Measurements from ENCODE around the gene MMP15.

DNA sequence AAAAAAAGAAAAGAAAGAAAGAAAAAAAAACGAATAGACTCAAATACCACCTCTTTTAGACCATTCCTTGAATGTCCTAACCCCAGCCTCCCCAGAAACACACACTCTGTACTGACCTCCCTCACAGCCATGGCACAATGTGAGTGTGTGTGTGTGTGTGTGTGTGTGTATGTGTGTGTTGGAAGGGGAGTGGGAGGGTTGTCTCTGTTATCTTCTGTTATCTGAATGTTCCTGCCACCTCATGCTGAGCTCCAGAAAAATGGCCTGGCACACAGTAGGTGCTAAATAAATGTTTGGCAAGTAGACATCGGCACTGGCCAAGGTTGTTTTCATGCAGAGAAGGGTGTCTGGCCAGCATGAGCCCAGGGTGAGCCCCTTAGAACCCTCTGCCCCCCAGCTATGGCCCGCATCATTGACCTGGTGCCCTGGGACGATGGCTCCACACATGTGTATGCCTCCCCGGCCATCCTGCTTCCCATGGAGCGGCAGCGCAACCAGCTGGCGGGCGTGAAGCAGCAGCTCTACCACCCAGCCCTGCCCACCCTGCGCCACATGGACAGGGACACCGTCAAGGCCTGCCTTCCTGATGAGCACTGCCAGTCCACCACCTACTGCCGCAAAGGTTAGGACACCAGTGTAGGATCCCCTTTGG, 48.0 kb upstream of the MMP15 start:
- TF ChIP-seq, protein P1, sequence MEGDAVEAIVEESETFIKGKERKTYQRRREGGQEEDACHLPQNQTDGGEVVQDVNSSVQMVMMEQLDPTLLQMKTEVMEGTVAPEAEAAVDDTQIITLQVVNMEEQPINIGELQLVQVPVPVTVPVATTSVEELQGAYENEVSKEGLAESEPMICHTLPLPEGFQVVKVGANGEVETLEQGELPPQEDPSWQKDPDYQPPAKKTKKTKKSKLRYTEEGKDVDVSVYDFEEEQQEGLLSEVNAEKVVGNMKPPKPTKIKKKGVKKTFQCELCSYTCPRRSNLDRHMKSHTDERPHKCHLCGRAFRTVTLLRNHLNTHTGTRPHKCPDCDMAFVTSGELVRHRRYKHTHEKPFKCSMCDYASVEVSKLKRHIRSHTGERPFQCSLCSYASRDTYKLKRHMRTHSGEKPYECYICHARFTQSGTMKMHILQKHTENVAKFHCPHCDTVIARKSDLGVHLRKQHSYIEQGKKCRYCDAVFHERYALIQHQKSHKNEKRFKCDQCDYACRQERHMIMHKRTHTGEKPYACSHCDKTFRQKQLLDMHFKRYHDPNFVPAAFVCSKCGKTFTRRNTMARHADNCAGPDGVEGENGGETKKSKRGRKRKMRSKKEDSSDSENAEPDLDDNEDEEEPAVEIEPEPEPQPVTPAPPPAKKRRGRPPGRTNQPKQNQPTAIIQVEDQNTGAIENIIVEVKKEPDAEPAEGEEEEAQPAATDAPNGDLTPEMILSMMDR (IDR thresholded peaks at IDR 0.05; ENCODE audit: extremely low read depth in 1 of 2, insufficient read depth in 1 of 2, low read depth in 1 of 2, low read length in 2 of 2): no peak
- TF ChIP-seq MAX (IDR thresholded peaks at IDR 0.05; ENCODE audit: insufficient read depth, insufficient read length): no peak
- no peak for TF ChIP-seq POLR2AphosphoS5 (IDR thresholded peaks at IDR 0.05; ENCODE audit: insufficient read depth, low read depth, low read length)
- TF ChIP-seq POLR2A (IDR thresholded peaks at IDR 0.05; ENCODE audit: low read depth, low read length): no peak
- TF ChIP-seq EZH2 (IDR thresholded peaks at IDR 0.05; ENCODE audit: borderline replicate concordance, low read depth, low read length, severe bottlenecking): no peak
- no peak for TF ChIP-seq JUN (IDR thresholded peaks at IDR 0.05; ENCODE audit: borderline replicate concordance, insufficient read depth, insufficient read length, low read depth)

All from endothelial cell of umbilical vein (primary cell).